Activated CD4-positive, CD25-positive, alpha-beta regulatory T cell treated with anti-CD3 and anti-CD28 coated beads, Interleukin-2, amount 50 U/mL, for 72 hours (primary cell): ENCODE results near the gene TBC1D9.
"Not testable (repeated sequence)": the region's sequence is repeated elsewhere in the genome, so short reads cannot be mapped to it uniquely, and the experiment has no call there.

ENCODE experiments used
- DNase-seq: peaks from one replicate; pipeline ENCODE4 v3.0.0; 2021

The TBC1D9 gene

GRCh38 chr4:140752291-140753068 lies 3.7 kb downstream of the TBC1D9 start:
- no peak for DNase-seq

GRCh38 chr4:140750470-140750869 lies 5.7 kb downstream of the TBC1D9 start:
- DNase-seq = no peak

GRCh38 chr4:140748171-140748570 lies 8.0 kb downstream of the TBC1D9 start:
- DNase-seq = no peak

- DNase-seq = not testable (repeated sequence)
Observed at GRCh38 chr4:140746546-140746945, 9.6 kb downstream of the TBC1D9 start.

- DNase-seq = no peak
Observed at GRCh38 chr4:140744421-140744820, 11.8 kb downstream of the TBC1D9 start.

GRCh38 chr4:140743194-140743931 lies 12.8 kb downstream of the TBC1D9 start:
- DNase-seq = no peak

- DNase-seq = no peak
Observed at GRCh38 chr4:140742838-140743193, 13.4 kb downstream of the TBC1D9 start.

GRCh38 chr4:140740906-140741670 lies 15.1 kb downstream of the TBC1D9 start:
- DNase-seq = no peak

GRCh38 chr4:140740422-140740821 lies 15.8 kb downstream of the TBC1D9 start:
- DNase-seq = no peak

GRCh38 chr4:140739971-140740370 lies 16.2 kb downstream of the TBC1D9 start:
- DNase-seq = no peak

GRCh38 chr4:140738139-140738538 lies 18.0 kb downstream of the TBC1D9 start:
- DNase-seq = no peak

GRCh38 chr4:140736669-140737343 lies 19.4 kb downstream of the TBC1D9 start:
- no peak for DNase-seq

GRCh38 chr4:140735779-140736391 lies 20.3 kb downstream of the TBC1D9 start:
- DNase-seq = no peak

GRCh38 chr4:140735317-140735716 lies 20.9 kb downstream of the TBC1D9 start:
- no peak for DNase-seq

GRCh38 chr4:140732780-140733179 lies 23.4 kb downstream of the TBC1D9 start:
- no peak for DNase-seq

GRCh38 chr4:140729344-140730049 lies 26.7 kb downstream of the TBC1D9 start:
- DNase-seq = no peak

GRCh38 chr4:140726776-140727500 lies 29.2 kb downstream of the TBC1D9 start:
- DNase-seq = no peak

- no peak for DNase-seq
Observed at GRCh38 chr4:140725556-140725955, 30.6 kb downstream of the TBC1D9 start.

GRCh38 chr4:140724760-140725159 lies 31.4 kb downstream of the TBC1D9 start:
- DNase-seq = no peak

GRCh38 chr4:140720387-140721304 lies 35.5 kb downstream of the TBC1D9 start:
- DNase-seq = no peak
